WI38 (cell line): ENCODE results near the gene PANX3.

Source experiments
- H3K4me3 ChIP-seq: 2 replicates; pipeline ENCODE4 v1.5.1; 2011; ENCODE audit warnings: low read depth, mild to moderate bottlenecking, control low read depth, low read length
- CTCF ChIP-seq: IDR thresholded peaks from 2 replicates; pipeline ENCODE4 v1.5.1; 2012; ENCODE audit warnings: low read depth, mild to moderate bottlenecking, control low read depth, low read length

Gene PANX3

DNA sequence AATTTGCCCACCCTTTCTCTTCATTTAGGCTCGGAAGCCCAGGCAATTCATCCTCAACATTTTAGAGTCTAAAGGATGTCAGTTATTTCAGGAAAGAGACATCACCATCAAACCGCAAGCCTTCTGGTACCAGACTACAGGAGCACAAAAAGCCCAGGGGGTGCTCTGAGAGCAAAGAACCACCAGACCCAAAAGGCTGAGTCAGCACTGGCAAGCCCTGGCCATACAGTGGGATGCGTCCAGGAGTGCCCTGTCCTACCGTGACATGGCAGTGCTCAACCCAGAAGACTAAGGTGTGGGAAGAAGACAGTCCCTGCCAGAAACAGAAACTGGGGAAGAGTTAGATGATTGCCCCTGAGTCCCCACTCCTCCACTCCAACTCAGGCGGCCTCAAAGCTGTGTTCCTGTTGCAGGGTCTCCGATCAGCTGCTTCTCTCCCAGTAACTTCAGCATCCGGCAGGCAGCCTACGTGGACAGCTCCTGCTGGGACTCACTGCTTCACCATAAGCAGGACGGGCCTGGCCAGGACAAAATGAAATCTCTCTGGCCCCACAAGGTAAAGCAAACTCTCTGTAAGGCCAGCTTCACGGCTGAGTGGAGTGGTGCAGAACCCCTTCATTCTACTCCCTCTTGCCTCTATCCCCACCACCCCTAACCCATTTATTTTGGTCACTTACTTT, 1.5 kb downstream of the PANX3 start:
- no peak for TF ChIP-seq CTCF
- no peak overlapping the region for H3K4me3 ChIP-seq

- TF ChIP-seq CTCF = no peak
- H3K4me3 ChIP-seq = no peak overlapping the region
Observed at GRCh38 chr11:124618863-124619262, 7.6 kb downstream of the PANX3 start.

DNA sequence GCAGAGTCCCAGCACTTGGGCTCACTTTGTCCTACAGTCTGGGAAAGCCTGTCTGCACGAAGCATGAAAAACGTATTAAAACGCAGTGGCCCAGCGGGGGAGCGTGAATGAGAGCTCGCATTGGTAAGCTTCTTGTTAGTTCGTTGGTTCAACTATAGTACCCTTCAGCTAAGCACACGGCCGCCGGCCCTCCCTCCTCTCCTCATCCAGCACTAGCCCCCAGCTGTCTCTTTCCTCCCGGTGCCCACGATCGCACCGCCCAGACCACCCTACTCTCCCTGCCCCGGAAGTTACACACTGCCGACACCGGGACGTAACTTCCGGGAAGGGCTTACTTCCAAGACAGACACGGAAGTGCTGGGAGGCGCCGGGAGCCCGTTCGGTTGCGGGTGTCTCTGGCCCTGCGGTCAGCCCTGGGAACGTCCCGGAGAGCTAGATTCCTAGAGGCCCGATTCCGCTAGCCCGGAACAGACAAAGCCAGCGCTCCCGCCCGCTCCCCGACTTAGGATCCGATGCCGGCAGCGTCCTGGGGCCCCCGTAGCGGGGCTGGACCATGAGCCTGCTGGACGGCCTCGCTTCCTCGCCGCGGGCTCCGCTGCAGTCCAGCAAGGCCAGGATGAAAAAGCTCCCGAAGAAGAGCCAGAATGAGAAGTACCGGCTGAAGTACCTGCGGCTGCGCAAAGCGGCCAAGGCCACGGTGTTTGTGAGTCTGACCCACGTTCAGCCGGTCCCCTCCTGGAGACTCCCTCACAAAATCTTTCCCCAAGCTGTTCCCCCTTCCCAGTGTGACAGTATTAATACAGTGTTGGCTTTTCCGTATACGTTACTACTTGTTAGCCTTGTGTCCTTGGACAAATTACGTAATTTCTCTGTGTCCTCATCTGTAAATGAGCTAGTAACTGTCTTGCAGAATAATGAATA, 11.6 kb downstream of the PANX3 start, which contains the start of gene TBRG1:
TBRG1 (plus strand) TSS at position 334 of the 921 bp plus-strand sequence; CDS start at position 554, 220 bp downstream.
- H3K4me3 ChIP-seq = peak within 1 kb of the TSS; percentile 97
- TF ChIP-seq CTCF = no peak

DNA sequence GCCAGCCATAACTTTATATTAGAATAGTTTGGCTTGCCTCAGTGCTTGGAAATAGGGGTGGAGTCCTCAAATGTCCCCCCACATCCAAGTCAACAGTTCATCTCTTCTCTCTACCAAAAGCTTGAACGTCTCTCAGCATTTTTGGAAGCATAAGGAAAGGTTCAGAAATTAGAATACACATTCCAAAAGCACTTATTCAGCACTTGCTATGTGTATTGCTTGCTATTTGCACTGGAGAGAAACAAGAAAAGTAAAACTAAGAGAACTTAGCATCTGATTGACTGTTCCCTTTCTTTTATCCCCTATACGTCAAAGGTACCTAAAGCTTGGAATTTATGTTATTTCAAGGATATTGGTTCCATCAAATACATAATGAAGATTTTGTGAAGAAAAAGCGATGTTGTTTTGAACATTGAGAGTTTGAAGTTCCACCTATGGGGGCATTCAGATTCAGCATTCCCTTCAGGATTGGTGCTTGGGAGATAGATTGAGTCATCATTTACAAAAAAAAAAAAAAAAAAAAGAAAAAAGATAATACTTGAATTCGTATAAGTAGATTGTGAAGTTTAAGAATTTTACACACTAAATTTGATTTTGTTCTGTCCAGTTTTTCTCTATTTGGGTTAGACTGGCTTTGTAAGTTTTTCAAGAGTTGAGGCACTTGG, 12.8 kb downstream of the PANX3 start:
- no peak for TF ChIP-seq CTCF
- H3K4me3 ChIP-seq = peak overlapping the region; percentile 97

DNA sequence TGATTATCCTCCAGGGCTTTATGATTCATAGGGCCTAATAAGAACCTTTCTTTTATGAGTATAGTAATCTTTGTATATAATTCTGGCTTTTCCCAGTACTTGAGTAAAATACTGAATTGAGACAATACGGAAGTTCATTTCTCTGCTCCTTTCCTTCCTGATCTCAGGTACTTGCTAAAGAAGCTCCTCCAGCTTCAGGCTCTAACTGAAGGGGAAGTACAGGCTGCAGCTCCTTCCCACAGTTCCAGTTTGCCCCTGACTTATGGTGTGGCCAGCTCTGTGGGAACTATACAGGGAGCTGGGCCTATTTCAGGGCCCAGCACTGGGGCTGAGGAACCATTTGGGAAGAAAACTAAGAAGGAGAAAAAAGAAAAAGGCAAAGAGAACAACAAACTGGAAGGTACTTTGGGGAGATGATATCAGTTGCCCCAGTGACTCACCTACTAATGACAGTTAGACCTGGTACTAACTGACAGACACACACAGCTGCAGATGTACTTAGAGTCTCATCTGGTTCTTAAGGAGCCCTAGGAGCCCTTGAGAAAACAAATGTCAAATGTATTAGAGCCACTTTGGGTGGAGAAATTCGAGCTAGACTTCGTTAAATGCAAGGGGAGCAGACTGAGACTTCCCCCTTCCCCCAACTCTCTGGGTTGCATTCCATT, 14.4 kb downstream of the PANX3 start:
- no peak overlapping the region for H3K4me3 ChIP-seq
- TF ChIP-seq CTCF = no peak

GRCh38 chr11:124627546-124627945, 16.3 kb downstream of the PANX3 start:
- no peak overlapping the region for H3K4me3 ChIP-seq
- TF ChIP-seq CTCF = no peak
